Central memory CD4-positive, alpha-beta T cell (primary cell): ENCODE measurements around the gene AHI1.

Source experiments
- DNase-seq: peaks from one replicate; pipeline ENCODE4 v3.0.0; 2022

AHI1 gene

GRCh38 chr6:135291288-135292076 lies 206.1 kb downstream of the AHI1 start:
- no peak for DNase-seq

- DNase-seq: no peak
Measured at GRCh38 chr6:135289816-135290215, 207.7 kb downstream of the AHI1 start.

GRCh38 chr6:135286962-135287538 lies 210.5 kb downstream of the AHI1 start:
- DNase-seq: no peak

- DNase-seq: no peak
Measured at GRCh38 chr6:135285165-135285564, 212.4 kb downstream of the AHI1 start.

GRCh38 chr6:135283926-135284325 lies 213.6 kb downstream of the AHI1 start:
- DNase-seq: no peak

- no peak for DNase-seq
Measured at GRCh38 chr6:135282395-135282794, 215.1 kb downstream of the AHI1 start.

GRCh38 chr6:135281964-135282363 lies 215.6 kb downstream of the AHI1 start:
- no peak for DNase-seq

GRCh38 chr6:135281227-135281626 lies 216.3 kb downstream of the AHI1 start:
- DNase-seq: no peak

GRCh38 chr6:135280375-135281136 lies 217.0 kb downstream of the AHI1 start:
- no peak for DNase-seq

GRCh38 chr6:135277422-135277821 lies 220.1 kb downstream of the AHI1 start:
- no peak for DNase-seq

- no peak for DNase-seq
Measured at GRCh38 chr6:135274561-135275293, 222.8 kb downstream of the AHI1 start.

GRCh38 chr6:135271626-135272025 lies 225.9 kb downstream of the AHI1 start:
- DNase-seq: no peak

GRCh38 chr6:135270676-135271536 lies 226.6 kb downstream of the AHI1 start:
- DNase-seq: no peak

GRCh38 chr6:135269481-135269891 lies 228.1 kb downstream of the AHI1 start:
- DNase-seq: no peak

- no peak for DNase-seq
Measured at GRCh38 chr6:135268740-135269139, 228.8 kb downstream of the AHI1 start.

- DNase-seq: no peak
Measured at GRCh38 chr6:135268263-135268662, 229.3 kb downstream of the AHI1 start.

- DNase-seq: no peak
Measured at GRCh38 chr6:135267085-135267484, 230.5 kb downstream of the AHI1 start.

GRCh38 chr6:135266675-135267074 lies 230.9 kb downstream of the AHI1 start:
- DNase-seq: no peak

- no peak for DNase-seq
Measured at GRCh38 chr6:135265278-135265677, 232.3 kb downstream of the AHI1 start.

GRCh38 chr6:135261872-135262725 lies 235.4 kb downstream of the AHI1 start:
- DNase-seq: no peak

GRCh38 chr6:135260612-135261011 lies 236.9 kb downstream of the AHI1 start:
- no peak for DNase-seq
